OCI-LY1 (cell line): ENCODE results near the gene KRTAP4-8.

Experiments used
- EZH2 ChIP-seq: fragments of 200-600 bp; sonication (generic), shearing (Covaris generic); IDR thresholded peaks from 2 replicates; pipeline ENCODE4 v1.8.0; 2017; ENCODE audit warnings: borderline replicate concordance, mixed run types, mild to moderate bottlenecking, antibody characterized with exemption, low read length, moderate library complexity, mixed read lengths
- TF ChIP-seq, protein P1 (sequence below): fragments of 200-600 bp; sonication (generic), shearing (Covaris generic); IDR thresholded peaks from 2 replicates; pipeline ENCODE4 v1.5.1; 2017; ENCODE audit warnings: mild to moderate bottlenecking, antibody characterized with exemption, low read length, moderate library complexity, mixed read lengths

DNA sequence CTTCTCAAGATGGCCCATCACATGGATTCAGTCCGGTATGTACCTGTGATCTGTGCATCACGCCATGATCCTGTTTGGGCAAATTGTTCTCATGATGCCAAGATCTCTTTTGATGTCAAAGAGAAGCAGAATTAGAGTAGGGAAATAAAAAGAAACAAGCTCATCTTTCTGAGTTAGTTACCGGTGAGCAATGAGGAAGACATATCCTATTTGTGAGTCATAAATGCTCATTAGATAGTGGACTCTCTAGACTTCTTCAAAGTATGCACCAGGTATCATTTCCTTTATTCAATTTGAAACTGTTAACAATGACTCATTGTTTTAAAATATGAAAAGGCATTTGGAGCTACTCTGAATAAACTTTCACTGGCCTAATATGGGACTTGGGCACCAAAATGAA lies 34.0 kb upstream of the KRTAP4-8 start:
- TF ChIP-seq, protein P1, sequence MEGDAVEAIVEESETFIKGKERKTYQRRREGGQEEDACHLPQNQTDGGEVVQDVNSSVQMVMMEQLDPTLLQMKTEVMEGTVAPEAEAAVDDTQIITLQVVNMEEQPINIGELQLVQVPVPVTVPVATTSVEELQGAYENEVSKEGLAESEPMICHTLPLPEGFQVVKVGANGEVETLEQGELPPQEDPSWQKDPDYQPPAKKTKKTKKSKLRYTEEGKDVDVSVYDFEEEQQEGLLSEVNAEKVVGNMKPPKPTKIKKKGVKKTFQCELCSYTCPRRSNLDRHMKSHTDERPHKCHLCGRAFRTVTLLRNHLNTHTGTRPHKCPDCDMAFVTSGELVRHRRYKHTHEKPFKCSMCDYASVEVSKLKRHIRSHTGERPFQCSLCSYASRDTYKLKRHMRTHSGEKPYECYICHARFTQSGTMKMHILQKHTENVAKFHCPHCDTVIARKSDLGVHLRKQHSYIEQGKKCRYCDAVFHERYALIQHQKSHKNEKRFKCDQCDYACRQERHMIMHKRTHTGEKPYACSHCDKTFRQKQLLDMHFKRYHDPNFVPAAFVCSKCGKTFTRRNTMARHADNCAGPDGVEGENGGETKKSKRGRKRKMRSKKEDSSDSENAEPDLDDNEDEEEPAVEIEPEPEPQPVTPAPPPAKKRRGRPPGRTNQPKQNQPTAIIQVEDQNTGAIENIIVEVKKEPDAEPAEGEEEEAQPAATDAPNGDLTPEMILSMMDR = no peak
- TF ChIP-seq EZH2 = no peak
